GM18505 (cell line): ENCODE results near the gene TSPAN3.

Source experiments
- ATAC-seq: cut with Tn5 transposase; IDR thresholded peaks from one replicate; pipeline ENCODE4 v1.9.1; 2021; ENCODE audit not compliant: unreplicated experiment
- POLR2A ChIP-seq: IDR thresholded peaks from 4 replicates; pipeline ENCODE4 v1.6.1; 2011; ENCODE audit warnings: borderline replicate concordance; ENCODE audit not compliant: insufficient read depth, insufficient read length; ENCODE audit errors: extremely low read depth

Gene TSPAN3

DNA sequence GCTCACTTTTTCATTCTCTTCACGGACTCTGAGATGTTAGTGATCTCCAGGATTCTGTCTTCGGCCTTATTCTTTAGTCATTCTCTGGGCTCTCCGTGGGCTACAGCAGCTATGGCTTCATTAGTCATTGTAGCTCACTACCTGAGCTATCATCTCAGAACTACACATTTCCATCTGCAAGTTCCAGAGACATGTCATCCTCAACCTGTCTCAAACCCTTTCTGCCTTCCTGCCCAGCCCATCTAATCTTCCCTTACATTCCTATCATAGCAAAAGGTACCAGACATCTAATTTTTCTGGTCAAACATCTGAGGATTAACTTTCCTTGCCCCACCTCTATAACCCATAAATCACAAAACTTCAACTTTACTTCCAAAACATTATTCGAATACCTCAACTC lies 13.2 kb downstream of the TSPAN3 start:
- no peak for TF ChIP-seq POLR2A

GRCh38 chr15:77057072-77057471 lies 13.8 kb downstream of the TSPAN3 start:
- TF ChIP-seq POLR2A: no peak
- no peak for ATAC-seq

More for the DNA sequence above, 13.2 kb downstream of the TSPAN3 start:
- no peak for ATAC-seq

- ATAC-seq: no peak
- TF ChIP-seq POLR2A: no peak
These were observed 17.2 kb downstream of the TSPAN3 start for GRCh38 chr15:77053709-77054108.

DNA sequence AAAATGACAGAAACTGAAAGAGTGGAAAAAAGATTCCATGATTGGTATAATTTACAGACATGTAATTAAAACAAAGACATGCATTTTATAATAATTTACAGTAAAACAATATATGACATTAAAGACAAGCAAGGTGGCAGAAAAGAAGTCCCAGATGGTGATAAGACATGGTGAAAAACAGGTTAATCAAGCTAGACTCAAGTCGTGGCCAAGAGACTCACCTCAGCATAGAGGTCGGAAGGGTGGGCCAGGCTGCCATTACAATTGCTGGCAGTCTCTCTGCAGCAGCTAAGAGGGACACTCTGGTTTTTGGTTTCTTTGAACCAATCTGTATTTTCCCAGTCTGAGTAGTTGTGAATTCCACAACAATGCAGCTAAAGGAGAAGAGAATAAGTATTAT lies 18.4 kb downstream of the TSPAN3 start:
- TF ChIP-seq POLR2A: no peak
- ATAC-seq: no peak

DNA sequence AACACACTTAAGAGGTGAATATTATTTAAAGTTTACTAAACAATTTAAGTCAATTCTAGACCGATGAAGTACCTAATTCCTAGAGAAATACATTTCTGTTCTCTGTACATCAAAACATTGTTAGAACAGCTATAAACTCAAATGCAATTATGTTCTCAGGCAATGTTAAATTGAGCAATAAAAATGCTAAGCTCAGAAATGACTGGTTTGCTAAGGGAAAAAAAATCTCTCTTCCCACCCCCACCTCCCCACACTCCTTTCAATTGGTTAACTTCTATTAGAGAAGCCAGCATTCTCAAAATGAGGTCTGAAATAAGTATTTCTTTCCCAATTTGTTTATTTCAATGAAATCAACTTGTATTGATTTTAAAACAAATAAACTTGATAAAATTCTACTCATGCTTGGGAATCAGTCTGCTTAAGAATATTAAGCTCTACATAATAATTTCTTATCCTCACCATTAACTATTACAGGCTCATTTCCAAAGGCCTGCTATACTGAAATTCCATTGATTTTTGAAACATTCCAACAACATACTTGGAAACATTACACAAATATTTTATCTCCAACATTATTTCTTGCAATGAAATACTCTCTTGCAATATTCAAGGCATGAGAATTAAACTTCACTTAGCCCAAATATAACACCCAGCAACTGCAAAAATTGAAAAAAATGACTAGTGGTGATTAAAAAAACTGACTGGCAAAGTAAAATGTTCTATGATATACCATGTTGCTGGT lies 22.6 kb downstream of the TSPAN3 start:
- TF ChIP-seq POLR2A: no peak
- no peak for ATAC-seq

- TF ChIP-seq POLR2A: no peak
These were observed 24.1 kb downstream of the TSPAN3 start for GRCh38 chr15:77046704-77047412.

DNA sequence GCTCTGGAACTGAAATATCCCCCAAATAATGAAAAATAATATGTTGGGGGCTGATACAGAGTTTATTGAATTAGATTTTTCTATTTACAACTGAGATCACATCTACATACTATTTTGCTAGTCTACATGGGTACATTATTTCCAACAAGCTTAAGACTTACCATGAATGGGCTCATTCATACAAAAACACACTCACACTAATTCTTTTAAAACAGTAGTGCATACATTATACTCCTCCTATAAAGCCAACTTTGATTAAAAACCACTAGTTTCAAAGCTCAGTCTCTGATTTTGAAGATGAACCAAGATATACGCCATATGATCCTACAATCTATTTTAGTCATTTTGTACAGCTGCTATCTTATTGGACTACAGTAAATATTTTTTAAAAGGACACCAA lies 24.9 kb downstream of the TSPAN3 start:
- no peak for ATAC-seq
- no peak for TF ChIP-seq POLR2A

More at GRCh38 chr15:77046704-77047412, 24.1 kb downstream of the TSPAN3 start:
- no peak for ATAC-seq

DNA sequence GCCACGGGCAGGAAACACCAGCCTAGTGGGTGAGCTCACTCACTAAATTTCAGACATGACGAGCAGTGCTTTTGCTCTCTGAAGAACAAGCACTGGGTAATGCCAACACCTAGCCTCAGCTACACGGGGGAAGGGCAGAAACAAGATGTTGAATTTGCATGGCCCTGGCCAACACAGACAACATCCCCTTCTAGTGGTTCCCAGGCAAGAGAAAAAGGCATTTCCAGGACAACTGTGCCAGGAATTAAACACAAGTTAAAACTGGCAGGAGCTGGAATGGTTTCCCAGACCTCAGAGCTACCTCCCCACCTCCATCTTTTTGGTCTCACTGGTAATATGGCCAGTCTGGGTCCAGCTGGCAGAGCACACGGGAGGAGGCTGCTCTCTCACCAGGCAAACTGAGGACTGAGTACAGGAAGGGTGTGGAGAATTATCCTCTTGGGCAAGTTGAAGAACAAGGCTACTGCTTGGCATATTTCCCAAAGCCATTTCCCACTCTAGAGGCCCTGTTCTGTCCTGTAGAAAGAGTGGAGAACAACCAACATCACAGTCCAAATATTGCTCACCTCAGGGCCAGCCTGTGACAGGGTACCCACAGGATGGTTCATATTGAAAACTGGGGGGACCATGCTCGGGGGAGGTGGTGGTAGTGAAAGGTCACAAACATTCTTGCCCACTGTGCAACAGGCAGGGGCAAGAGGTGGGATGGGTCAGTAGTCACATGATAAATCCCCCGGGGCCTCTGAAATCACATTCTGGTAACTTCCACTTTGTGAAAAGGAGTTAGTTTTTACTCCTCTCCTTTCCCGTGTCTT lies 26.5 kb downstream of the TSPAN3 start:
- no peak for ATAC-seq
- no peak for TF ChIP-seq POLR2A

DNA sequence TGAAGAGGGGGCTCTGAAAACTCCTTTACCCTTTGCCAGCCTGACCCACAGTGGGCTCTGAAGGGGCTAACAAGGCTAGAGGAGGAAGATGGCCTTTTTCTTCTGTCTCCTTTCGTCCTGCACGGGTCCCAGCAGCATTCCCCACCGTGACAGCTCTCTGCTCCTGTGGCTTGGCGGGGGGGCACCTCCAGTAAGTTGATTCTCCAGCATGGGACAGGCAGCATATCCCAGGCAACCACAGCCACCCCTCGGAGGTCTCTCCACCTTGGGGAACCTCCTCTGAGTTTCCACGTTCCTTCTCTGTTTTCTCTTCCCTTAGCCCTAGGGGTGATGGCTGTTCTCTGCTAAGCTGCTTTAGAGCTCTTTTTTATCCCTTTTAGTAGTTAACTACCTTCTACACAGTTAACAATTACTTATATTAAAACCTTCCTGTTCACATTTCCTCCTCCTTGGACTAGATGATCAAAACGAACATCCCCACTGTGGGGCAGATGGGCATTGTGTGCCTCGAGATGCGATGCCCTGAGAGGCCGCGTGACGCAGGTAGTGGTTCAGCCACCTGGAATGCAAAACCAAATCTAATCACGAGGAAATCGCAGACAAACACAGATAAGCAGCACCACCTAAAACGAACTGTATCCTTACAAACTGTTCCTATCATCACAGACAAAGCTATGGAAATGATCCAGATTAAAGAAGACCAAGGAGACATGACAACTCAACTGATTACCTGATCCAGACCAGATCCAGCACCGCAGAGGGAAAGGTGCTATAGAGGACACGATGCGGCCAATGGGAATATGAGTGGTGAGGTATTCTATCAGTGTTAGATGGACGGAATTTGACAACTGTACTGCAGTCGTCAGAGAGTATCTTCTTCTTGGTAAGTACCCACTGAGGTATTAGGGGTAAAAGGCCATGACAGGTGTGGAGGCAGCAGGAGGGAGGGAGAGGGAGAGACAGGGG lies 27.7 kb downstream of the TSPAN3 start:
- TF ChIP-seq POLR2A: no peak
- ATAC-seq: no peak

DNA sequence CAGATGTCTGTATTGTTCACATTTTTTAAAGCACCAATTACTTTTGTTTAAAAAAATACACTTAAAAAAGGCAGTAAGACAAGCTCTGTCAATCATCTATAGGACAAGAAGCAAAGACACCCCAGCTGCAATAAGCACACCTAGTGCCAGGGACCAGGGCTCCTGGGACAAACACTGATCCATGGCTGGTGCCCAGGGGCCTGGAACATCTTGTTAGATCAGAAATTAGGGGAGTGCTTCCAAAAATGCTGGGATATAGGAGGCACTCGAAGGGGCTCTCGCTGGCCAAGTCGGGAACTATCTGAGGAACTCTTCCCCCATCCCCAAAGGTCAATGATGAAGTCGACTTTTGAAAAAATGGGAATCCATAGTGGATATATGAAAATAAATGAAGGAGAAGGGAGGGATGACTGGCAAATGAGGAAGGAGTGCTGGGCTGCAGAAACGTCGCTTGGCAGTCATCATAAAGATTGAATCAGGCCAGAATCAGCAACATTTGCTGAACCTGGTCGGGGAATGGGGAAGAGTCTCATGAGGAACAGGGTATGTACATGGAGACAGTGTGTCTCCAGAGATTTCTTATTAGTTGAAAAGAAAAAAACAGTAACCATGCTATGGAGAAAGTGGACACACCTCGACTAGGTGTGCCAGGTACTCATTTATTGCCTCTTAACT lies 28.5 kb downstream of the TSPAN3 start:
- no peak for TF ChIP-seq POLR2A
- no peak for ATAC-seq

DNA sequence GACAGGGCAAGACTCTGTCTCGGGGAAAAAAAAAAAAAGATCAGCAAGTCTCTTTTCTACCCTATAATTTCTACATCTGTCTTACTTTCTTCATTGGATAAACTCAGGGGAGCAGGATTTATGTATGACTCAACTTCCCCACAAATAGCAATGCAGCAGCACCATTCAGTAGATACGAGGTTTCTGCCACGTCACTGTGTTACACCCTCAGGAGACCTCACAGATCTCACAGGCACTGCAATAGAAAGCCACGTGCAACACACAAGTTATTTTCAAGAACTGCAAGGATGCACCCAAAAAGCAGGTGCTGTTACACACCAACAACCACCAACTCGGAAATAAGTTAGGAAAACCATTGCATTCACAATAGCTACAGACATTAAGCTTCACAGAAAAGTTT lies 30.2 kb downstream of the TSPAN3 start:
- no peak for ATAC-seq
- no peak for TF ChIP-seq POLR2A

DNA sequence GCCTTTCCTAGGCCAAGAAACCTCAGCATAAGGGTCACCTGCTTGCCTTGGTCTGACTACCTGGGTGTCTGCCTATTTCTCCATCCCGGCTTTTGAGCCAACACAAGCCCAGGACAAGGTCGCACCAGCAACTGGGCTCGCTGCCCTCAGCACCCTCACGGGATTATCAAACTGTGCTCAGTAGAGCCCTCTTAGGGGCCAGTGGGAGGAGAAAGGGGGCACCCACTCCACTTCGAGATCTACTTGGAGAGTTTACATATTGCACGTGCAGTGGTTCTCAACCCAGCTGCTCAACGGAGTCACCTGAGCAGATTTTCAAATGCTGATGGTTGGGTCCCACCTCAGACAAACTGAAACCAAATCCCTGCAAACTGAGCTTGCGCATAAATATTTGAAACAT lies 31.1 kb downstream of the TSPAN3 start:
- no peak for TF ChIP-seq POLR2A
- no peak for ATAC-seq

GRCh38 chr15:77039217-77039533 lies 31.7 kb downstream of the TSPAN3 start:
- TF ChIP-seq POLR2A: no peak
- ATAC-seq: no peak
